Aorta (tissue), 5 donors: Measurements from ENCODE around the gene C3orf22. TPM values are rescaled to one million over a fixed set of nuclear protein-coding genes. Genes with fewer than 3 reads are reported as not detected.
A peak's percentile ranks its signal among the peaks of the same experiment; 100 is the strongest.

Source experiments
- ATAC-seq: fragments of 200-7000 bp; cut with Tn5 transposase; one replicate; pipeline ENCODE4 v1.9.1; 2022; ENCODE audit warnings: moderate library complexity; ENCODE audit not compliant: low FRiP score
- DNase-seq, 2 donors: peaks; one replicate each; pipeline ENCODE4 v3.0.0-alpha.2; 2020
- H3K27ac ChIP-seq, 2 donors: one replicate each; pipeline ENCODE4 v1.5.1; 2013; ENCODE audit warnings: low read length in 2 of 2, mild to moderate bottlenecking in 2 of 2, moderate library complexity in 2 of 2, control low read depth in 1 of 2, inconsistent platforms in 1 of 2, low read depth in 1 of 2
- H3K27me3 ChIP-seq, 2 donors: one replicate each; pipeline ENCODE4 v1.6.1; 2013; ENCODE audit warnings: control low read depth in 1 of 2, low read length in 1 of 2, mild to moderate bottlenecking in 1 of 2, moderate library complexity in 1 of 2; ENCODE audit not compliant: insufficient read depth in 2 of 2, control insufficient read depth in 1 of 2
- H3K36me3 ChIP-seq, 2 donors: one replicate each; pipeline ENCODE4 v1.6.1; 2013; ENCODE audit warnings: control low read depth in 1 of 2, low read length in 1 of 2, mild to moderate bottlenecking in 1 of 2; ENCODE audit not compliant: insufficient read depth in 2 of 2, control insufficient read depth in 1 of 2
- H3K4me1 ChIP-seq, 2 donors: one replicate each; pipeline ENCODE4 v1.6.1; 2013; ENCODE audit warnings: low read length in 2 of 2, control low read depth in 1 of 2, mild to moderate bottlenecking in 1 of 2, moderate library complexity in 1 of 2; ENCODE audit not compliant: insufficient read depth in 2 of 2, control insufficient read depth in 1 of 2
- H3K4me3 ChIP-seq, 2 donors: one replicate each; pipeline ENCODE4 v1.5.1; 2013; ENCODE audit warnings: low read length in 2 of 2, control low read depth in 1 of 2, mild to moderate bottlenecking in 1 of 2
- H3K9me3 ChIP-seq: one replicate; pipeline ENCODE4 v1.6.1; 2013; ENCODE audit warnings: mild to moderate bottlenecking, low read length; ENCODE audit not compliant: control insufficient read depth
- WGBS, 2 donors: extraction: QIAGEN DNeasy Blood & Tissue Kit; methylation state at CpG; one replicate each; pipeline ENCODE4 v1.1.7; 2013; 5-methylcytosine and 5-hydroxymethylcytosine counted together
- intact Hi-C, 2 donors: fragments of 100-400 bp; cut with DNase I; formaldehyde crosslinking; loops; one replicate each; pipeline versions ENCODE4 v1.14.2 to v1.15.0; 2022
- polyA plus RNA-seq, 2 donors: library from polyadenylated mRNA; stranded (reverse); fragments of 200-250 nt; gene quantifications; one replicate each; pipeline ENCODE4 v1.2.3, GENCODE V29; 2013
- total RNA-seq, 2 donors: library from RNA; stranded (reverse); fragmentation: NEBNext Ultra II Directional; extraction: Animal tissue kit (Norgen Biotek cat#: 25700); gene quantifications; one replicate each; pipeline ENCODE4 v1.2.1, GENCODE V29; 2021
- donor health status: healthy with polysubstance abuse.
- donor health status: Bipolar disorder and iron deficiency.
- donor health status: DM: no; HTN: no; CAD: no.
- donor health status: DM: no; HTN: no; CAD: no.
- donor health status: DM: yes; HTN: yes; CAD: no.

C3orf22 gene
- total and polyA plus RNA-seq, 4 donors, result not detected

GRCh38 chr3:126508564-126508964, 50.2 kb downstream of the C3orf22 start:
- no peak for ATAC-seq
- peak; percentile 32 to 63 for DNase-seq
- H3K36me3 ChIP-seq, result no peaks in the 10 kb centered on the region
- 93 to 96% methylated on average over 4 of the region's 4 CpGs for WGBS, 2 donors
- H3K27ac ChIP-seq, result no peak overlapping the region
- H3K4me3 ChIP-seq, result no peak overlapping the region
- intact Hi-C loops, result no loop called here
- no peaks in the 10 kb centered on the region for H3K27me3 ChIP-seq
- H3K4me1 ChIP-seq, result no peaks in the 10 kb centered on the region
- no peaks in the 10 kb centered on the region for H3K9me3 ChIP-seq

GRCh38 chr3:126507886-126508285, 50.8 kb downstream of the C3orf22 start:
- no peaks in the 10 kb centered on the region for H3K4me1 ChIP-seq
- WGBS, 2 donors, result 91 to 92% methylated on average over 9 of the region's 9 CpGs
- H3K27me3 ChIP-seq, result no peaks in the 10 kb centered on the region
- no peaks in the 10 kb centered on the region for H3K36me3 ChIP-seq
- DNase-seq (peak; percentile 17 to 28), ATAC-seq (no peak)
- no peaks in the 10 kb centered on the region for H3K9me3 ChIP-seq
- H3K27ac ChIP-seq, result no peak overlapping the region
- intact Hi-C loops, result no loop called here
- H3K4me3 ChIP-seq, result no peak overlapping the region

- no peak overlapping the region for H3K4me3 ChIP-seq
- no peaks in the 10 kb centered on the region for H3K9me3 ChIP-seq
- intact Hi-C loops, result no loop called here
- no peaks in the 10 kb centered on the region for H3K27me3 ChIP-seq
- peak in 1 of 2 donors; percentile 21 for DNase-seq
- no peaks in the 10 kb centered on the region for H3K4me1 ChIP-seq
- ATAC-seq, result no peak
- H3K36me3 ChIP-seq, result no peaks in the 10 kb centered on the region
- 89 to 91% methylated on average over 10 of the region's 10 CpGs for WGBS, 2 donors
- H3K27ac ChIP-seq, result no peak overlapping the region
Measured at GRCh38 chr3:126503701-126504100, 55.0 kb downstream of the C3orf22 start.

GRCh38 chr3:126502656-126503055, 56.1 kb downstream of the C3orf22 start:
- no peak for DNase-seq
- intact Hi-C loops, result no loop called here
- Histone ChIP-seq H3K9me3 (no peaks in the 10 kb centered on the region), H3K27me3 (no peaks in the 10 kb centered on the region), H3K4me3 (no peak overlapping the region), H3K27ac (no peak overlapping the region), H3K36me3 (no peaks in the 10 kb centered on the region), H3K4me1 (no peaks in the 10 kb centered on the region)
- WGBS, 2 donors, result 78 to 90% methylated on average over 1 of the region's 1 CpG
- no peak for ATAC-seq

GRCh38 chr3:126501736-126502135, 57.0 kb downstream of the C3orf22 start:
- H3K36me3 ChIP-seq, result no peaks in the 10 kb centered on the region
- intact Hi-C loops, result no loop called here
- H3K27ac ChIP-seq, result no peak overlapping the region
- no peaks in the 10 kb centered on the region for H3K27me3 ChIP-seq
- no peak for ATAC-seq
- no peaks in the 10 kb centered on the region for H3K4me1 ChIP-seq
- DNase-seq, result peak in 1 of 2 donors; percentile 32
- H3K9me3 ChIP-seq, result no peaks in the 10 kb centered on the region
- WGBS, 2 donors, result 54 to 59% methylated on average over 7 of the region's 7 CpGs
- no peak overlapping the region for H3K4me3 ChIP-seq

- no peak for ATAC-seq
- no peaks in the 10 kb centered on the region for H3K9me3 ChIP-seq
- H3K36me3 ChIP-seq, result no peaks in the 10 kb centered on the region
- no peak for DNase-seq
- intact Hi-C loops, result no loop called here
- H3K27ac ChIP-seq, result no peak overlapping the region
- H3K4me3 ChIP-seq, result no peak overlapping the region
- no peaks in the 10 kb centered on the region for H3K4me1 ChIP-seq
- WGBS, 2 donors, result 72 to 80% methylated on average over 5 of the region's 5 CpGs
- no peaks in the 10 kb centered on the region for H3K27me3 ChIP-seq
Measured at GRCh38 chr3:126501054-126501453, 57.7 kb downstream of the C3orf22 start.

- intact Hi-C loops, result no loop called here
- WGBS, 2 donors, result 93 to 96% methylated on average over 7 of the region's 7 CpGs
- DNase-seq, result no peak
Measured at GRCh38 chr3:126500016-126500415, 58.7 kb downstream of the C3orf22 start.

More at GRCh38 chr3:126500016-126500415, 58.7 kb downstream of the C3orf22 start:
- no peak overlapping the region for H3K4me3 ChIP-seq
- ATAC-seq, result no peak
- no peaks in the 10 kb centered on the region for H3K27me3 ChIP-seq
- H3K36me3 ChIP-seq, result no peaks in the 10 kb centered on the region
- no peaks in the 10 kb centered on the region for H3K4me1 ChIP-seq
- no peaks in the 10 kb centered on the region for H3K9me3 ChIP-seq
- no peak overlapping the region for H3K27ac ChIP-seq

Other genes starting within 250 kb of the C3orf22 start
- gene KLF15, start 201.5 kb downstream of the C3orf22 start, total RNA-seq, result 10 to 100 TPM in 1 of 2 donors, 1 to 10 TPM in 1; 8.5 to 39.9 TPM
- gene KLF15, start 201.5 kb downstream of the C3orf22 start, polyA plus RNA-seq, result 10 to 100 TPM; 23.7 to 43.9 TPM
- not detected for gene CFAP100, start 164.0 kb downstream of the C3orf22 start, total RNA-seq
- gene CFAP100, start 164.0 kb downstream of the C3orf22 start, polyA plus RNA-seq, result not detected
- 10 to 100 TPM; 35.7 to 37.5 TPM for gene ZXDC, start 83.0 kb downstream of the C3orf22 start, total RNA-seq
- gene ZXDC, start 83.0 kb downstream of the C3orf22 start, polyA plus RNA-seq, result 10 to 100 TPM in 1 of 2 donors, 1 to 10 TPM in 1; 4.4 to 15.9 TPM
- not detected for gene UROC1, start 41.2 kb downstream of the C3orf22 start, total RNA-seq
- gene UROC1, start 41.2 kb downstream of the C3orf22 start, polyA plus RNA-seq, result not detected
- under 1 TPM; 0.33 to 0.55 TPM for gene CHST13, start 34.8 kb downstream of the C3orf22 start, total RNA-seq
- not detected for gene CHST13, start 34.8 kb downstream of the C3orf22 start, polyA plus RNA-seq
- gene TXNRD3, start 96.2 kb upstream of the C3orf22 start, total RNA-seq, result 10 to 100 TPM in 1 of 2 donors, 1 to 10 TPM in 1; 7.6 to 13.7 TPM
- gene TXNRD3, start 96.2 kb upstream of the C3orf22 start, polyA plus RNA-seq, result 1 to 10 TPM; 3.6 to 3.7 TPM
- 10 to 100 TPM; 10.8 to 11.0 TPM for gene CHCHD6, start 145.3 kb upstream of the C3orf22 start, total RNA-seq
- 10 to 100 TPM; 12.9 to 24.6 TPM for gene CHCHD6, start 145.3 kb upstream of the C3orf22 start, polyA plus RNA-seq